Thoracic aorta (tissue), 2 donors: ENCODE measurements around the gene PPP1R13B. TPM values are rescaled to one million over a fixed set of nuclear protein-coding genes. Genes with fewer than 3 reads are reported as not detected.
A peak's percentile ranks its signal among the peaks of the same experiment; 100 is the strongest.

ENCODE experiments used
- ATAC-seq: fragments of 150-250 bp; one replicate; pipeline ENCODE4 v1.8.0; 2017; ENCODE audit warnings: low read depth; ENCODE audit not compliant: insufficient number of reproducible peaks, low FRiP score
- DNase-seq: peaks from one replicate; pipeline ENCODE4 v3.0.0-alpha.2; 2020; ENCODE audit warnings: low spot score
- H3K27ac ChIP-seq, 2 donors: fragments of 200-600 bp; sonication (generic); 1 replicate in 1 of 2; 2 replicates in 1 of 2; pipeline ENCODE4 v1.5.1; 2016; ENCODE audit warnings: mild to moderate bottlenecking in 2 of 2, moderate library complexity in 2 of 2
- H3K27me3 ChIP-seq: fragments of 200-600 bp; sonication (generic); replicated peaks from 2 replicates; pipeline ENCODE4 v1.6.0; 2016; ENCODE audit warnings: mild to moderate bottlenecking; ENCODE audit not compliant: insufficient read depth
- H3K36me3 ChIP-seq: fragments of 200-600 bp; sonication (generic); one replicate; pipeline ENCODE4 v1.5.1; 2016
- H3K4me1 ChIP-seq, 2 donors: fragments of 200-600 bp; sonication (generic); 1 replicate in 1 of 2; 2 replicates in 1 of 2; pipeline versions ENCODE4 v1.5.1 to v1.6.0; 2016; ENCODE audit warnings: low read depth in 2 of 2, mild to moderate bottlenecking in 1 of 2; ENCODE audit not compliant: control insufficient read depth in 1 of 2
- H3K4me3 ChIP-seq: fragments of 200-600 bp; sonication (generic); 2 replicates; pipeline ENCODE4 v1.5.1; 2016; ENCODE audit warnings: mild to moderate bottlenecking
- H3K9me3 ChIP-seq: fragments of 200-600 bp; sonication (generic); 2 replicates; pipeline ENCODE4 v1.5.1; 2016
- total RNA-seq, 2 donors: library from RNA; depleted of rRNA; stranded (reverse); fragments of >200 nt; gene quantifications; one replicate each; pipeline versions ENCODE4 v1.1.0 to v1.2.3, GENCODE V29; 2016
- TF ChIP-seq, protein P1 (sequence below): fragments of 200-600 bp; sonication (generic); IDR thresholded peaks from one replicate; pipeline ENCODE4 v1.5.1; 2019; ENCODE audit warnings: antibody characterized with exemption

The PPP1R13B gene
- total RNA-seq, 2 donors from 2014 or later: 10.7 to 15.3 TPM

DNA sequence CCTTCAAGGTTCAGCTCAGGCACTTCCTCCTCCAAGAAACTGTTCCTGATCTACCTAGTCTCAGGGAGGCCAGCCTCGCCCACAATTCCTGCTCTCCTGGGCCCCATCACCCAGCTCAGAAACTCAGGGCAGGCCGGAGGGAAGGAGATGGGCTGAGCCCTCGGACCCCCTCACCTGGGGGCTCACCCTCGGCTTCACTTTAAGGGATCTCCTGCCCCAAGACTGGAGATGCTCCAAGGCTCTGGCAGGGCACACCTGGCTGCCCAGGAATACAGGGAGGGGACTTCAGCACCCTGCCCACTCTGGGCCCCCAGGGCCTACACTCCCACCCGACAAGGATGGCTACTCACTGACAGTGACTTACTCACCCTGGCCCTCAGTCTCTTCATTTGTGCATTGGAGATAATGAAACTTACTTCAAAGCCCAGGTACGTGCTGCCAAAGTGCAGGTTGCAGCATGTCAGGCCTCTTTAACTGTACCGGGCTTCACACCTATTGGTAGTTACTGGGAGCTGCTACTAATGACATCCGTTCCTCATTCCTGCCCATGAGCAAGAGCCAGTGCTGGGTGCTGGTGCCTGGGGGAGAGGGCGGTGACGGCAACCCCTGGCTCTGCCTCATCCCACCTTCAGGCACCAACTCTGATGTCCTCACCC, 21.0 kb upstream of the PPP1R13B start:
- Histone ChIP-seq H3K27me3 (no peaks in the 10 kb centered on the region), H3K4me3 (no peak overlapping the region), H3K27ac (no peak overlapping the region), H3K36me3 (no peaks in the 10 kb centered on the region), H3K9me3 (no peaks in the 10 kb centered on the region), H3K4me1 (peaks cover 8 to 24% of the 10 kb centered on the region in 2 donors)
- ATAC-seq (no peak), DNase-seq (no peak)
- TF ChIP-seq, protein P1, sequence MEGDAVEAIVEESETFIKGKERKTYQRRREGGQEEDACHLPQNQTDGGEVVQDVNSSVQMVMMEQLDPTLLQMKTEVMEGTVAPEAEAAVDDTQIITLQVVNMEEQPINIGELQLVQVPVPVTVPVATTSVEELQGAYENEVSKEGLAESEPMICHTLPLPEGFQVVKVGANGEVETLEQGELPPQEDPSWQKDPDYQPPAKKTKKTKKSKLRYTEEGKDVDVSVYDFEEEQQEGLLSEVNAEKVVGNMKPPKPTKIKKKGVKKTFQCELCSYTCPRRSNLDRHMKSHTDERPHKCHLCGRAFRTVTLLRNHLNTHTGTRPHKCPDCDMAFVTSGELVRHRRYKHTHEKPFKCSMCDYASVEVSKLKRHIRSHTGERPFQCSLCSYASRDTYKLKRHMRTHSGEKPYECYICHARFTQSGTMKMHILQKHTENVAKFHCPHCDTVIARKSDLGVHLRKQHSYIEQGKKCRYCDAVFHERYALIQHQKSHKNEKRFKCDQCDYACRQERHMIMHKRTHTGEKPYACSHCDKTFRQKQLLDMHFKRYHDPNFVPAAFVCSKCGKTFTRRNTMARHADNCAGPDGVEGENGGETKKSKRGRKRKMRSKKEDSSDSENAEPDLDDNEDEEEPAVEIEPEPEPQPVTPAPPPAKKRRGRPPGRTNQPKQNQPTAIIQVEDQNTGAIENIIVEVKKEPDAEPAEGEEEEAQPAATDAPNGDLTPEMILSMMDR: no peak

DNA sequence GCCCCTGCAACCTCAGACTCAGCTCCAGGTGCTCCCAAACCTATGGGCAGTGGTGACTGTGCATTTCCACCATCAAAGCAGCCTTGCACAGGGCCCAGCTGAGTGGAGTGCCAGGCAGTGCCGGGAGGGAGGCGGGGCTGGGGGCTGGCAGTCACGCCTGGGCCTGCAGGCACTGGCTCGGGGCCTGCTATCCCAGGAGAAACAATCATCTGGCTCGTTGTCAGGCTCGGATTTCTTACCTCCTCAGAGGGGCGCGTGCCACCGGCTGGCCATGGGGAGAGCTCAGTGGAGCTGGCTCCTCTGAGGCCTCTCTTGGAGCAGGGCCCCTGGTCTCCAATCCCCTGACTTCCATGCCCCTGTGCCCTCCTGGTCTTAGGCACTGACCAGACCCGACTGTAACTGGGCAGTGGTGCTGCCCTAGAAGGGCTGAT, 20.2 kb upstream of the PPP1R13B start:
- no peaks in the 10 kb centered on the region for H3K27me3 ChIP-seq
- H3K4me3 ChIP-seq: no peak overlapping the region
- TF ChIP-seq, protein P1: no peak
- peaks cover 6 to 21% of the 10 kb centered on the region in 2 donors for H3K4me1 ChIP-seq
- DNase-seq: no peak
- ATAC-seq: no peak
- H3K27ac ChIP-seq: peak overlapping the region in 1 of 2 donors; percentile 30
- no peaks in the 10 kb centered on the region for H3K36me3 ChIP-seq
- H3K9me3 ChIP-seq: no peaks in the 10 kb centered on the region

DNA sequence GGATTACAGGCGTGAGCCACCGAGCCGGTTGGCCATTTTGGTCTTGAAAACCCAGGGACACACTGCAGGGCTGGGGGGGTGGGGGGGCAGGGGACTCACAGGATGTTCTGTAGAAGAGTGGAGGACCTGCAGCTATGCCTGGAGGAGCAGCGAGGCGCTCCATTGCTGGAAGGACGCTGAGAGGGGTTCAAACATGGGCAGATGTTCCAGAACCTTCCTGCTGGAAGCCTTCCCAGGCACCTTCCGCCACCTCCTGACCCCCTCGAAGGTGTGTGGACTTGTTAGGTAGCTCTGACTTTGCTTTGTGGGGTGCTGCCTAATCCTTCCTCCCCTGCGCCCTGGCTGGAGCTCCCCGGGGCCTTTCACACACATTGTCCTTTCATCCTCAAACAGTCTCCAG, 19.6 kb upstream of the PPP1R13B start:
- no peaks in the 10 kb centered on the region for H3K9me3 ChIP-seq
- H3K27ac ChIP-seq: peak overlapping the region in 1 of 2 donors; percentile 30
- ATAC-seq (no peak), DNase-seq (no peak)
- no peaks in the 10 kb centered on the region for H3K27me3 ChIP-seq
- TF ChIP-seq, protein P1: no peak
- H3K4me1 ChIP-seq: peaks cover under 1 to 16% of the 10 kb centered on the region in 2 donors
- H3K36me3 ChIP-seq: no peaks in the 10 kb centered on the region
- H3K4me3 ChIP-seq: no peak overlapping the region

DNA sequence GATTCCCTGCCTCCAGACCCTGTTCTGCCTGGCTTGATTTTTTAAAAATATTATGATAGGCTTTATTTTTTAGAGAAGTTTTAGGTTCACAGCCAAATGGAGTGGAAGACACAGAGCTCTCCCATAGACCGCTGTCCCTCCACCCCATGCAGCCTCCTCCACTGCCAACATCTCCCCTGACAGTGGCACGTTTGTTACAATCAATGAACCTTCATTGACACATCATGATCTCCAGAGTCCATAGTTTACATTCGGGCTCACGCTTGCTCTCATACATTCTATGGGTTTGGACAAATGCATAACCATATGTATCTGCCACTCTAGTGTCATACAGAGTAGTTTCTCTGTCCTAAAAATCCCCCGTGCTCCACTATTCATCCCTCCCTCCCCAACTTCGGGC, 15.9 kb upstream of the PPP1R13B start:
- Histone ChIP-seq H3K9me3 (no peaks in the 10 kb centered on the region), H3K36me3 (no peaks in the 10 kb centered on the region), H3K4me1 (peaks cover 0 to 10% of the 10 kb centered on the region in 2 donors), H3K4me3 (no peak overlapping the region), H3K27me3 (no peaks in the 10 kb centered on the region), H3K27ac (no peak overlapping the region)
- ATAC-seq (no peak), DNase-seq (no peak)
- TF ChIP-seq, protein P1: no peak

DNA sequence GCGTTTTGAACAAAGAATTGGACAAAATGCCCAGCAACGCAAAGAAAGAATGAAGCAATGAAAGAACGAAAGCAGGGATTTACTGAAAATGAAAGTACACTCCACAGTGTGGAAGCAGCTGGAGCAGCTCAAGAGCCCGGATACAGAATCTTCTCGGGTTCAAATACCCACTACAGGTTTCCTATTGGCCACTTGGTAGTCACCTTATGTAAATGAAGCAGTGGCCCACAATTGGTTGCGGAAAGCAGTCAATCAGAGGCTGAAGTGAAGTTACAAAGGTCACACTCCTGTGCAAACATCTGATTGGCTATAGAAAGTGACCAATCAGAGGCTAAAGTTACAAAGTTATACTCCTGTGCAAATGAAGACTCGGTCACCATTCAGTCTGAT, 15.0 kb upstream of the PPP1R13B start:
- Histone ChIP-seq H3K9me3 (no peaks in the 10 kb centered on the region), H3K27ac (no peak overlapping the region), H3K4me1 (peaks cover 0 to 4% of the 10 kb centered on the region in 2 donors), H3K27me3 (no peaks in the 10 kb centered on the region), H3K4me3 (no peak overlapping the region), H3K36me3 (no peaks in the 10 kb centered on the region)
- ATAC-seq: no peak
- no peak for DNase-seq
- TF ChIP-seq, protein P1: no peak
